HEK293 (cell line): ENCODE results near the gene ARFGAP1.
"Not testable (repeated sequence)": the region's sequence is repeated elsewhere in the genome, so short reads cannot be mapped to it uniquely, and the experiment has no call there.

Source experiments
- GLIS2 ChIP-seq: fragments of 450-650 bp; formaldehyde crosslinking; IDR thresholded peaks from 2 replicates; pipeline ENCODE4 v1.5.1; 2016; ENCODE audit warnings: missing biosample characterization, missing genetic modification characterization
- MEIS1 ChIP-seq: sonication (generic); formaldehyde crosslinking; IDR thresholded peaks from 2 replicates; pipeline ENCODE4 v1.8.1; 2022; ENCODE audit warnings: missing genetic modification reagents, mild to moderate bottlenecking, borderline replicate concordance
- TCF7L2 ChIP-seq: IDR thresholded peaks from 2 replicates; pipeline ENCODE4 v1.6.1; 2011; ENCODE audit warnings: low read depth, mild to moderate bottlenecking, inconsistent platforms, low read length, moderate library complexity, borderline replicate concordance
- ZNF10 ChIP-seq: fragments of 450-650 bp; formaldehyde crosslinking; IDR thresholded peaks from 2 replicates; pipeline ENCODE4 v1.5.1; 2017; ENCODE audit warnings: missing biosample characterization, missing genetic modification characterization
- ZNF366 ChIP-seq: fragments of 450-650 bp; formaldehyde crosslinking; conservative IDR thresholded peaks from 2 replicates; pipeline ENCODE4 v1.5.1; 2016; ENCODE audit warnings: missing biosample characterization, missing genetic modification characterization
- ZNF423 ChIP-seq: fragments of 450-650 bp; formaldehyde crosslinking; IDR thresholded peaks from 2 replicates; pipeline ENCODE4 v1.5.1; 2016; ENCODE audit warnings: missing biosample characterization, missing genetic modification characterization
- ZNF585B ChIP-seq: fragments of 450-650 bp; formaldehyde crosslinking; IDR thresholded peaks from 2 replicates; pipeline ENCODE4 v1.5.1; 2016; ENCODE audit warnings: missing biosample characterization, missing genetic modification characterization
- TF ChIP-seq, protein P1 (sequence below): IDR thresholded peaks from 2 replicates; pipeline ENCODE4 v1.6.1; 2011; ENCODE audit warnings: mild to moderate bottlenecking, low read depth, low read length, borderline replicate concordance
- TF ChIP-seq, protein P2 (sequence below): fragments of 450-650 bp; formaldehyde crosslinking; IDR thresholded peaks from 2 replicates; pipeline ENCODE4 v1.5.1; 2016; ENCODE audit warnings: missing biosample characterization, missing genetic modification characterization
- TF ChIP-seq, protein P3 (sequence below): fragments of 450-650 bp; IDR thresholded peaks from 2 replicates; pipeline ENCODE4 v1.5.1; 2018; ENCODE audit warnings: missing biosample characterization, mild to moderate bottlenecking, missing genetic modification characterization
- TF ChIP-seq, protein P4 (sequence below): fragments of 450-650 bp; formaldehyde crosslinking; IDR thresholded peaks from 2 replicates; pipeline ENCODE4 v1.5.1; 2016; ENCODE audit warnings: missing biosample characterization, missing genetic modification characterization
- TF ChIP-seq, protein P5 (sequence below): fragments of 450-650 bp; formaldehyde crosslinking; IDR thresholded peaks from 2 replicates; pipeline ENCODE4 v1.5.1; 2016; ENCODE audit warnings: missing biosample characterization, missing genetic modification characterization

DNA sequence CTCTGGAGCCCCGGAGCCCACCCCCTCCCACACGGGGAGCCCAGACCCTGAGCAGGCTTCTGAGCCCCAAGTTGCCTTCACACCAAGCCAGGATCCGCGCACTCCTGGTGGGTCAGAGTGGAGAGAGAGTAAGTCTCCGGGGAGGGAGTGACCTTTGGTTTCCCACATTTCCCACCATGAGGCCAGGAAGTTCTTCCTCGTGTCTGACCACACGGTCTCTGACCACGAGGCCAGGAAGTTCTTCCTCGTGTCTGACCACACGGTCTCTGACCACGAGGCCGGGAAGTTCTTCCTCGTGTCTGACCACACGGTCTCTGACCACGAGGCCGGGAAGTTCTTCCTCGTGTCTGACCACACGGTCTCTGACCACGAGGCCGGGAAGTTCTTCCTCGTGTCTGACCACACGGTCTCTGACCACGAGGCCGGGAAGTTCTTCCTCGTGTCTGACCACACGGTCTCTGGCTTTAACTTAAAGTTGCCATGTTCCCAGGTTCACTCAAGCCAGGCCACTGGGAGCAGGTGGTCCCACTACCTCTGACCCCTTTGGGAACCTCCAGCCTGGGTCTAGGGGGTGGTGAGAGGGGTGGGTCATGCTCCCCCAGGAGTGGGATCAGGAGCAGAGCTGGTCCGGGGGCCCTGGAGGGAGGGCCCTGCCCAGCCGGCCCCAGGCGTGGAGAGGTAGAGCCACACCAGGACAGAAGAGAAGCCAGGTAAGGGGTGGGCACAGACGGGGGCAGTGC is 33.5 kb downstream of the ARFGAP1 start:
- TF ChIP-seq ZNF10 (tag by site-specific recombination); MEIS1 (CRISPR knock-in tag); ZNF366 (tag by site-specific recombination); ZNF423 (tag by site-specific recombination); ZNF585B (tag by site-specific recombination); TCF7L2; GLIS2 (tag by site-specific recombination): not testable (repeated sequence)
- TF ChIP-seq, protein P1, sequence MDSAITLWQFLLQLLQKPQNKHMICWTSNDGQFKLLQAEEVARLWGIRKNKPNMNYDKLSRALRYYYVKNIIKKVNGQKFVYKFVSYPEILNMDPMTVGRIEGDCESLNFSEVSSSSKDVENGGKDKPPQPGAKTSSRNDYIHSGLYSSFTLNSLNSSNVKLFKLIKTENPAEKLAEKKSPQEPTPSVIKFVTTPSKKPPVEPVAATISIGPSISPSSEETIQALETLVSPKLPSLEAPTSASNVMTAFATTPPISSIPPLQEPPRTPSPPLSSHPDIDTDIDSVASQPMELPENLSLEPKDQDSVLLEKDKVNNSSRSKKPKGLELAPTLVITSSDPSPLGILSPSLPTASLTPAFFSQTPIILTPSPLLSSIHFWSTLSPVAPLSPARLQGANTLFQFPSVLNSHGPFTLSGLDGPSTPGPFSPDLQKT = not testable (repeated sequence)
- TF ChIP-seq, protein P2, sequence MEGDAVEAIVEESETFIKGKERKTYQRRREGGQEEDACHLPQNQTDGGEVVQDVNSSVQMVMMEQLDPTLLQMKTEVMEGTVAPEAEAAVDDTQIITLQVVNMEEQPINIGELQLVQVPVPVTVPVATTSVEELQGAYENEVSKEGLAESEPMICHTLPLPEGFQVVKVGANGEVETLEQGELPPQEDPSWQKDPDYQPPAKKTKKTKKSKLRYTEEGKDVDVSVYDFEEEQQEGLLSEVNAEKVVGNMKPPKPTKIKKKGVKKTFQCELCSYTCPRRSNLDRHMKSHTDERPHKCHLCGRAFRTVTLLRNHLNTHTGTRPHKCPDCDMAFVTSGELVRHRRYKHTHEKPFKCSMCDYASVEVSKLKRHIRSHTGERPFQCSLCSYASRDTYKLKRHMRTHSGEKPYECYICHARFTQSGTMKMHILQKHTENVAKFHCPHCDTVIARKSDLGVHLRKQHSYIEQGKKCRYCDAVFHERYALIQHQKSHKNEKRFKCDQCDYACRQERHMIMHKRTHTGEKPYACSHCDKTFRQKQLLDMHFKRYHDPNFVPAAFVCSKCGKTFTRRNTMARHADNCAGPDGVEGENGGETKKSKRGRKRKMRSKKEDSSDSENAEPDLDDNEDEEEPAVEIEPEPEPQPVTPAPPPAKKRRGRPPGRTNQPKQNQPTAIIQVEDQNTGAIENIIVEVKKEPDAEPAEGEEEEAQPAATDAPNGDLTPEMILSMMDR (tag by site-specific recombination) = not testable (repeated sequence)
- TF ChIP-seq, protein P3, sequence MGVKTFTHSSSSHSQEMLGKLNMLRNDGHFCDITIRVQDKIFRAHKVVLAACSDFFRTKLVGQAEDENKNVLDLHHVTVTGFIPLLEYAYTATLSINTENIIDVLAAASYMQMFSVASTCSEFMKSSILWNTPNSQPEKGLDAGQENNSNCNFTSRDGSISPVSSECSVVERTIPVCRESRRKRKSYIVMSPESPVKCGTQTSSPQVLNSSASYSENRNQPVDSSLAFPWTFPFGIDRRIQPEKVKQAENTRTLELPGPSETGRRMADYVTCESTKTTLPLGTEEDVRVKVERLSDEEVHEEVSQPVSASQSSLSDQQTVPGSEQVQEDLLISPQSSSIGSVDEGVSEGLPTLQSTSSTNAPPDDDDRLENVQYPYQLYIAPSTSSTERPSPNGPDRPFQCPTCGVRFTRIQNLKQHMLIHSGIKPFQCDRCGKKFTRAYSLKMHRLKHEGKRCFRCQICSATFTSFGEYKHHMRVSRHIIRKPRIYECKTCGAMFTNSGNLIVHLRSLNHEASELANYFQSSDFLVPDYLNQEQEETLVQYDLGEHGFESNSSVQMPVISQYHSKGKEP (tag by site-specific recombination) = not testable (repeated sequence)
- TF ChIP-seq, protein P4, sequence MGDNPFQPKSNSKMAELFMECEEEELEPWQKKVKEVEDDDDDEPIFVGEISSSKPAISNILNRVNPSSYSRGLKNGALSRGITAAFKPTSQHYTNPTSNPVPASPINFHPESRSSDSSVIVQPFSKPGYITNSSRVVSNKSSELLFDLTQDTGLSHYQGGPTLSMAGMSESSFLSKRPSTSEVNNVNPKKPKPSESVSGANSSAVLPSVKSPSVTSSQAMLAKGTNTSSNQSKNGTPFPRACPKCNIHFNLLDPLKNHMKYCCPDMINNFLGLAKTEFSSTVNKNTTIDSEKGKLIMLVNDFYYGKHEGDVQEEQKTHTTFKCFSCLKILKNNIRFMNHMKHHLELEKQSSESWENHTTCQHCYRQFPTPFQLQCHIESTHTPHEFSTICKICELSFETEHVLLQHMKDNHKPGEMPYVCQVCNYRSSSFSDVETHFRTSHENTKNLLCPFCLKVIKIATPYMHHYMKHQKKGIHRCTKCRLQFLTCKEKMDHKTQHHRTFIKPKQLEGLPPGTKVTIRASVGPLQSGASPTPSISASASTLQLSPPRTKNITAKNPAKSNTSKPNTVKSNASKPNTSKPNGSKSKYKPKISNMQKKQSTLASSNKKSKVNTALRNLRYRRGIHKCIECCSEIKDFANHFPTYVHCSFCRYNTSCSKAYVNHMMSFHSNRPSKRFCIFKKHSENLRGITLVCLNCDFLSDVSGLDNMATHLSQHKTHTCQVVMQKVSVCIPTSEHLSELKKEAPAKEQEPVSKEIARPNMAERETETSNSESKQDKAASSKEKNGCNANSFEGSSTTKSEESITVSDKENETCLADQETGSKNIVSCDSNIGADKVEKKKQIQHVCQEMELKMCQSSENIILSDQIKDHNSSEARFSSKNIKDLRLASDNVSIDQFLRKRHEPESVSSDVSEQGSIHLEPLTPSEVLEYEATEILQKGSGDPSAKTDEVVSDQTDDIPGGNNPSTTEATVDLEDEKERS (tag by site-specific recombination) = not testable (repeated sequence)
- TF ChIP-seq, protein P5, sequence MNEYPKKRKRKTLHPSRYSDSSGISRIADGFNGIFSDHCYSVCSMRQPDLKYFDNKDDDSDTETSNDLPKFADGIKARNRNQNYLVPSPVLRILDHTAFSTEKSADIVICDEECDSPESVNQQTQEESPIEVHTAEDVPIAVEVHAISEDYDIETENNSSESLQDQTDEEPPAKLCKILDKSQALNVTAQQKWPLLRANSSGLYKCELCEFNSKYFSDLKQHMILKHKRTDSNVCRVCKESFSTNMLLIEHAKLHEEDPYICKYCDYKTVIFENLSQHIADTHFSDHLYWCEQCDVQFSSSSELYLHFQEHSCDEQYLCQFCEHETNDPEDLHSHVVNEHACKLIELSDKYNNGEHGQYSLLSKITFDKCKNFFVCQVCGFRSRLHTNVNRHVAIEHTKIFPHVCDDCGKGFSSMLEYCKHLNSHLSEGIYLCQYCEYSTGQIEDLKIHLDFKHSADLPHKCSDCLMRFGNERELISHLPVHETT (tag by site-specific recombination) = not testable (repeated sequence)
